Vagina (tissue), 2 donors: Measurements from ENCODE around the gene ATP2B2.

Experiments
- CTCF ChIP-seq, 3 experiments: fragments of 450-650 bp in 2 of 3; fragments of 200-600 bp in 1 of 3; sonication (generic) in 1 of 3; IDR thresholded peaks; one replicate each; pipeline ENCODE4 v1.5.1; 2017 to 2019; ENCODE audit warnings: antibody characterized with exemption in 3 of 3, mild to moderate bottlenecking in 2 of 3, moderate library complexity in 2 of 3
- POLR2A ChIP-seq, 2 donors: fragments of 450-650 bp; IDR thresholded peaks; one replicate each; pipeline ENCODE4 v1.6.1; 2017; ENCODE audit warnings: antibody characterized with exemption in 2 of 2, mild to moderate bottlenecking in 2 of 2, moderate library complexity in 2 of 2
- POLR2AphosphoS5 ChIP-seq, 2 donors: sonication (generic); formaldehyde crosslinking; IDR thresholded peaks; one replicate each; pipeline ENCODE4 v1.9.0; 2017; ENCODE audit warnings: antibody characterized with exemption in 2 of 2, mild to moderate bottlenecking in 2 of 2, low read depth in 1 of 2; ENCODE audit not compliant: insufficient read depth in 1 of 2

- TF ChIP-seq CTCF (IDR thresholded peaks at IDR 0.05) = no peak
- no peak for TF ChIP-seq POLR2A (IDR thresholded peaks at IDR 0.05)
- TF ChIP-seq POLR2AphosphoS5 (IDR thresholded peaks at IDR 0.05; ENCODE audit: insufficient read depth in 1 of 2, low read depth in 1 of 2) = no peak
Measured at GRCh38 chr3:10305331-10305902, 200.0 kb downstream of the ATP2B2 start.
